Ishikawa (cell line): ENCODE results near the gene CD4.

Source experiments
- EP300 ChIP-seq: IDR thresholded peaks from 2 replicates; pipeline ENCODE4 v1.6.1; 2012; ENCODE audit warnings: borderline replicate concordance
- FOXM1 ChIP-seq: IDR thresholded peaks from 2 replicates; pipeline ENCODE4 v1.6.1; 2012; ENCODE audit warnings: low read depth, borderline replicate concordance
- NFIC ChIP-seq: IDR thresholded peaks from 2 replicates; pipeline ENCODE4 v1.6.1; 2012
- RAD21 ChIP-seq: IDR thresholded peaks from 2 replicates; pipeline ENCODE4 v1.6.1; 2012; ENCODE audit warnings: low read depth
- TAF1 ChIP-seq: IDR thresholded peaks from 2 replicates; pipeline ENCODE4 v1.6.1; 2012; ENCODE audit warnings: low read depth, mild to moderate bottlenecking

DNA sequence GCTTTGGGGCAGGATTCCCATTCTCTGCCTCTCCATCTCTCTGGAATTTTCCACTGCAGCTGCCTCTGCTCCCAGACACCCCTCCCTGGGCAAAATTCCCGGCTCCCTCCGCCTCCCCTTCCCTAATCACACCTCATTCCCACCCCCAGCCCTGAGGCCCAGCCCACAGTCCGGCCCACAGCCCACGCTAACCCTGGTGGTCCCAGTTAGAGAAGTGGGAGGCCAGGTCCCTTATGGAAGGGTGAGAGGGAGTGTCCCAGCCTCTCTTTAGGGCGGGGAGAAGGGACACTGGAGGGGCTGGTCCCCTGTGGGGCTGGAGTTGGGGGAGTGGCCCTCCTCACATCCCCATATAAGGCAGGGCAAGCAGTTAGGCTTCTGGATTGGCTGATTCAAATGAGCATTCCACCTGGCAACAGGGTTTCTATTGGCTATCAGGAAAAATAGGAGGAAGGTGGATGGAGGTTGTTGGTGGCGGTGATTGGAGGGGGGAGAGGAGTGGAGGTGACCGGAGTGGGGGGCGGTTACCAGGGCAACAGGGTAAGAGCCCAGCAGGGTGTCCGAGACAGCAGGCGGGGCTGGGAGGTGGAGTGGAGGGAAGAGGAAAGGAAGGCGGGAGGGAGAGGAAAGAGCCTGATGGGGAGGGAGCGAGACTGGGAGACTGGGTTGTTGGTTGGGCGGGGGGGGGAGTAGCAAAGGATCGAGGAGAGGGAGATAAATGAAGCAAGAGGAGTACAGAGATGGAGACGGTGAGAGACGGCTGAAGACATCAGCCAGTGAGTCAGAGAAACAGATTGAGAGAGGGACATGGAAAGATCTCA, 25.1 kb upstream of the CD4 start:
- TF ChIP-seq TAF1 (no peak), FOXM1 (peak; percentile 99), EP300 (peak; percentile 88), NFIC (no peak), RAD21 (no peak)
